Suprapubic skin (tissue), 4 donors: ENCODE results near the gene STPG1.

Experiments
- POLR2A ChIP-seq, 2 donors: fragments of 450-650 bp; IDR thresholded peaks; one replicate each; pipeline ENCODE4 v1.6.1; 2017; ENCODE audit warnings: antibody characterized with exemption in 2 of 2, mild to moderate bottlenecking in 2 of 2, moderate library complexity in 2 of 2
- POLR2AphosphoS5 ChIP-seq, 3 donors: sonication (generic); formaldehyde crosslinking; IDR thresholded peaks; one replicate each; pipeline ENCODE4 v1.6.1; 2017; ENCODE audit warnings: antibody characterized with exemption in 3 of 3
- TF ChIP-seq, protein P1 (sequence below), 2 donors: fragments of 200-600 bp in 1 of 2; fragments of 450-650 bp in 1 of 2; sonication (generic) in 1 of 2; IDR thresholded peaks; one replicate each; pipeline ENCODE4 v1.5.1; 2016 to 2019; ENCODE audit warnings: antibody characterized with exemption in 2 of 2, mild to moderate bottlenecking in 1 of 2, moderate library complexity in 1 of 2

GRCh38 chr1:24317081-24317480, 96.5 kb downstream of the STPG1 start:
- TF ChIP-seq, protein P1, sequence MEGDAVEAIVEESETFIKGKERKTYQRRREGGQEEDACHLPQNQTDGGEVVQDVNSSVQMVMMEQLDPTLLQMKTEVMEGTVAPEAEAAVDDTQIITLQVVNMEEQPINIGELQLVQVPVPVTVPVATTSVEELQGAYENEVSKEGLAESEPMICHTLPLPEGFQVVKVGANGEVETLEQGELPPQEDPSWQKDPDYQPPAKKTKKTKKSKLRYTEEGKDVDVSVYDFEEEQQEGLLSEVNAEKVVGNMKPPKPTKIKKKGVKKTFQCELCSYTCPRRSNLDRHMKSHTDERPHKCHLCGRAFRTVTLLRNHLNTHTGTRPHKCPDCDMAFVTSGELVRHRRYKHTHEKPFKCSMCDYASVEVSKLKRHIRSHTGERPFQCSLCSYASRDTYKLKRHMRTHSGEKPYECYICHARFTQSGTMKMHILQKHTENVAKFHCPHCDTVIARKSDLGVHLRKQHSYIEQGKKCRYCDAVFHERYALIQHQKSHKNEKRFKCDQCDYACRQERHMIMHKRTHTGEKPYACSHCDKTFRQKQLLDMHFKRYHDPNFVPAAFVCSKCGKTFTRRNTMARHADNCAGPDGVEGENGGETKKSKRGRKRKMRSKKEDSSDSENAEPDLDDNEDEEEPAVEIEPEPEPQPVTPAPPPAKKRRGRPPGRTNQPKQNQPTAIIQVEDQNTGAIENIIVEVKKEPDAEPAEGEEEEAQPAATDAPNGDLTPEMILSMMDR (IDR thresholded peaks at IDR 0.05), result no peak
- TF ChIP-seq POLR2A (IDR thresholded peaks at IDR 0.05), result no peak
- no peak for TF ChIP-seq POLR2AphosphoS5 (IDR thresholded peaks at IDR 0.05)
